Activated T-cell treated with anti-CD3 and anti-CD28 coated beads, Interleukin-2, amount 50 U/mL, for 48 hours (primary cell): ENCODE results near the gene DKK2.
"Not testable (repeated sequence)": the region's sequence is repeated elsewhere in the genome, so short reads cannot be mapped to it uniquely, and the experiment has no call there.

Experiments
- DNase-seq, 2 experiments: peaks; one replicate each; pipeline ENCODE4 v3.0.0-alpha.2; 2020

DKK2 gene

GRCh38 chr4:107011312-107011711 lies 24.8 kb downstream of the DKK2 start:
- no peak for DNase-seq

- no peak for DNase-seq
Measured at GRCh38 chr4:107009196-107009968, 26.7 kb downstream of the DKK2 start.

GRCh38 chr4:107008115-107008514 lies 28.0 kb downstream of the DKK2 start:
- DNase-seq = no peak

GRCh38 chr4:107006218-107006617 lies 29.9 kb downstream of the DKK2 start:
- DNase-seq = no peak

- no peak for DNase-seq
Measured at GRCh38 chr4:106996490-106996889, 39.6 kb downstream of the DKK2 start.

- no peak for DNase-seq
Measured at GRCh38 chr4:106993827-106994226, 42.3 kb downstream of the DKK2 start.

- DNase-seq = no peak
Measured at GRCh38 chr4:106987311-106987710, 48.8 kb downstream of the DKK2 start.

- DNase-seq = no peak
Measured at GRCh38 chr4:106986486-106986885, 49.6 kb downstream of the DKK2 start.

DNA sequence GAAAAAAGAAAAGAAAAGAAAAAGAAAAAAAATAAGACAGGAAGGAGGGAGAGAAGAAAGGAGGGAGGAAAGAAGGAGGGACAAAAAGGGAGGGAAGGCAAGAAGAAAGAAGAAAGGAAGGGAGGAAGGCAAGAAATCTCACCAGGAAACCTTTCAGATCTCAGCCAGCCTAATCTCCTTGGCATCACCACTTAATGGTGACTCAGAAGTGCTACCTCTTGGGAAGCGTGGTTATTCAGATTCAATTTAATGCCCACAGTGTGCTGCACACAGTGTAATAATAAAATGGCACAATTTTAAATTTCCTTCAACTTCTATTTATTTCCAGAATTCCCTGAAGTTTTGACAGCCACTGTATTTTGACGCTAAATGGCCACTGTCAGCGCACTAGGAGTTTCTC lies 50.3 kb downstream of the DKK2 start:
- no peak for DNase-seq

DNA sequence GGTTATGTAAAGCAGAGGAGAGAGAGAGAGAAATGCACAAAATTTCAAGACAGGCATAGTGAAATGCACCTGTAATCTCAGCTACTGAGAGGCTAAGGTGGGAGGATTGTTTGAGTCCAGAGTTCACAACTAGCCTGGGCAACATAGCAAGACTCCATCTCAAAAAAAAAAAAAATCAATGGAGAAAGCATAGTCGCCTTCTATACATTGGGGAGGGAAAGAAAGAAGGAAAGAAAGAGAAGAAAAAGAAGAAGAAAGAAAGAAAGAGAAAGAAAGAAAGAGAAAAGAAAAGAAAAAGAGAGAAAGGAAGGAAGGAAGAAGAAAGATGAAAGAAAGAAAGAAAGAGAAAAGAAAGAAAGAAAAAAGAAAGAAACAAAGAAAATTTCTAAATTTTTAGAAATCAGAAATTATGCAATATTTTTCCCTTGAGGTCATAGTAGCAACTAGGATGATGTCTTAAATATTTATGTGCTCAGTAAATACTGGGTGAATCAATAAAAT lies 53.4 kb downstream of the DKK2 start:
- DNase-seq = no peak

DNA sequence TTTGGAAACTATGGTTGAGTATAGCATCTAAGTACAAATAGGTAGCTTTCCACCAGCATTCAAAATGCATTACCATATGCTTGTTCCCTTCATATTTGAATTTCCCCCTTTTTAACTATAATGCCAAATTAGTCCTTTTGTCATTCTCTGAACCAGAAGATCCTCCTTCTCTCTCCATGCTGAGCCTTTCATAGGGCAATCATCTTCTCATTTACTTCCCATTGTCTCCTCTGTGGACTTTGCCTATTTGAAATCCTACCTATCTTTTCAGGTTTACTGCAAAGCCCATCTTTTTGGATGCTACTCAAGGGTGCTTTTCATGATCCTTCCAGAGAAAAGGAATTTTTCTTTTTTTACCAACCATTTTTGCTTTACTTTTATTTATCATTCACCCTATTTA lies 54.7 kb downstream of the DKK2 start:
- DNase-seq = no peak

GRCh38 chr4:106979476-106979875 lies 56.6 kb downstream of the DKK2 start:
- no peak for DNase-seq

- no peak for DNase-seq
Measured at GRCh38 chr4:106978046-106978774, 57.9 kb downstream of the DKK2 start.

- DNase-seq = no peak
Measured at GRCh38 chr4:106971636-106972035, 64.5 kb downstream of the DKK2 start.

- no peak for DNase-seq
Measured at GRCh38 chr4:106967892-106968291, 68.2 kb downstream of the DKK2 start.

GRCh38 chr4:106953036-106953705 lies 82.9 kb downstream of the DKK2 start:
- no peak for DNase-seq

GRCh38 chr4:106951891-106952290 lies 84.2 kb downstream of the DKK2 start:
- no peak for DNase-seq

- DNase-seq = no peak
Measured at GRCh38 chr4:106941841-106942240, 94.3 kb downstream of the DKK2 start.

DNA sequence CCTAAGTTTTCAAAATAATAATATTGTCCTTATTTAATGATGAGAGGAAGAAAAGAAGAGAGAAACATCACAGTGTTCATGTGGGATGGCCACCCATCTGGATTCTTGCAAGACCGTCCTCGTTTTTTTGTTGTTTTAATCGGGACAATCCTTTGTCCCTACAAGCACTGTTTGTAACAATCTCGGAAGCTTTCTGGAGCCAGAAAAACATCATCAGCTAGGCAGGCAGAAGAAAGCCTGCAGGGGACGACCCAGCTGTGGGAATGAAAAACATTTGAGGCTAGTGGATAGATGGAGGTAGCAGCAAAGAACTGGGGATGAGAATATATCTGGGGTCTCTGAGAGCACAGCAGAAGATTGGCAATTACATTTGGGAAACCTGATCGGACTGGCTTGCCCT lies 105.6 kb downstream of the DKK2 start:
- DNase-seq = no peak

DNA sequence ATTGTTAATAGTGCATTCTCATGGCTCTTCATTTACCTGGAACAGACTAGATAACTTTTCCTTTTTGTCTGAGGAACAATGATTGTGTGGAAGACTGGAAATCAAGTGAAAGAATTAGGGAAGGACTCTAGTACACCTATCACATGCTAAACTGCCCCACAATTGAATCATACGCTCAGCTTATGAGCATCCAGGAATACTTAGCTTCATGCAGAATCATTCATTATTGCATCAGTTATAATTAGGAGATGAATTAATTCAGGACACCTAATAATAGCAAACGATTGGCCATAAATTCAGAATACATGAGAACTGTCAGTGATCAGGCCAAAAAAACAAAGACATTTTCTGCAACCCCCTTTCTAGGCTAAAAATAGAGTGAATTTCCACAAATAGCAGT lies 106.9 kb downstream of the DKK2 start:
- no peak for DNase-seq

GRCh38 chr4:106914223-106914622 lies 121.9 kb downstream of the DKK2 start:
- no peak for DNase-seq

DNA sequence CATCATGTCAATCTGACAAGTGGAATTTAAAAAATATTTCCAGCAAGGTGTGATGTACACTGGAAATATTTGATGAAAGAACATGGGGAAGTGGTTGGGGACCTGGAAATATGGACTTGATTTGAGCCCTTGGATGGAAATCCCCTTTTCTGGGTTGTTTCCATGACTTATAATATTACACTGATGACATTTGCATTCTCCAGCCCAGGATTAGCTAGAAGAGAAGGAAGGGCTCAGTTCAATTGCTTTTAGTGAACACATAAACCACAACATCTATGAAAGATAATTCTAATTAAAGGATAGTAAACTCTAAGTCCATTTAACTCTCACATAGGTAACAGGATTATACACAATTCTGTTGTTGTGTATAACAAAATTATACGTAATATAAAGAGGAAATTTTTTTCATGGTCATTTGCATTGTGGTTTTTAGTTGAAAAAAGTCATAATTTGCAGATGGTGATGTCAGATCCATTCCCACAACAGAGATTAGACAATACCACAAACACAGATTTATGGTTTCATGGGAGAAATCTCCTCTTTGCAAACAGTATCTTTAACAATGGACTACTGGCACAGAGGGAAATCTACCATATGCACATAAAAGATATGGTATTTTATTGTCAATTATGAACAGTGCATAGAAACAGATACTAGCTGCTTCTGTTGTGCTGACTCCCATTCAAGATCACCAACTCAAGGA lies 126.5 kb downstream of the DKK2 start:
- DNase-seq = no peak

GRCh38 chr4:106908049-106908448 lies 128.1 kb downstream of the DKK2 start:
- DNase-seq = not testable (repeated sequence)
